Adrenal gland (tissue), 5 donors: ENCODE results near the gene BEND7.

Source experiments
- POLR2A ChIP-seq, 2 donors: fragments of 450-650 bp; IDR thresholded peaks; one replicate each; pipeline ENCODE4 v1.6.1; 2017; ENCODE audit warnings: antibody characterized with exemption in 2 of 2, mild to moderate bottlenecking in 2 of 2, moderate library complexity in 1 of 2
- TF ChIP-seq, protein P1 (sequence below), 6 experiments: fragments of 450-650 bp in 4 of 6; fragments of 200-600 bp in 2 of 6; sonication (generic) in 1 of 6; IDR thresholded peaks; 1 replicate in 5 of 6; 2 replicates in 1 of 6; pipeline versions ENCODE4 v1.5.1 to v1.8.0; 2016 to 2021; ENCODE audit warnings: antibody characterized with exemption in 6 of 6, mild to moderate bottlenecking in 2 of 6, moderate library complexity in 1 of 6
- donor health status: DM: no; HTN: no; CAD: no.

DNA sequence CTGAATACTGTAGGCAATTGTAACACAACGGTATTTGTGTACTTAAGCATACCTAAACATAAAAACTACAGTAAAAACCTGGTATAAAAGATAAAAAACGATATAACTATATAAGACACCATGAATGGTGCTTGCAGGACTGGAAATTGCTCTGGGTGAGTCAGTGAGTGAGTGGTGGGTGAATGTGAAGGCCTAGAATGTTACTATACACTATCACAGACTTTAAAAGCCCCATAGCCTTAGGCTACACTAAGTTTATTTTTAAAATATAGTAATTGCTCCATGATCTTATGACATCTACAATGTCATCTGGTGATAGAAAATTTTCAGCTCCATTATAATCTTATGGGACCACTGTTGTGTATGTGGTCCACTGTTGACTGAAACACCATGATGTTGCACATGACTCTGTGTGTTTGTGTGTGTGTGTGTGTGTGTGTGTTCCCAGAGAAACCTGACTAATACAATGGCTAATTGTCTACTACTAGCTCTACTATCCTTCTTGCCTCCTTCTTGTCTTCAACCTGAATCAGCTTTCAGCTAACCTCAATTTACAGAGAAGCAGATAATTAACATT, 30.4 kb upstream of the BEND7 start:
- TF ChIP-seq, protein P1, sequence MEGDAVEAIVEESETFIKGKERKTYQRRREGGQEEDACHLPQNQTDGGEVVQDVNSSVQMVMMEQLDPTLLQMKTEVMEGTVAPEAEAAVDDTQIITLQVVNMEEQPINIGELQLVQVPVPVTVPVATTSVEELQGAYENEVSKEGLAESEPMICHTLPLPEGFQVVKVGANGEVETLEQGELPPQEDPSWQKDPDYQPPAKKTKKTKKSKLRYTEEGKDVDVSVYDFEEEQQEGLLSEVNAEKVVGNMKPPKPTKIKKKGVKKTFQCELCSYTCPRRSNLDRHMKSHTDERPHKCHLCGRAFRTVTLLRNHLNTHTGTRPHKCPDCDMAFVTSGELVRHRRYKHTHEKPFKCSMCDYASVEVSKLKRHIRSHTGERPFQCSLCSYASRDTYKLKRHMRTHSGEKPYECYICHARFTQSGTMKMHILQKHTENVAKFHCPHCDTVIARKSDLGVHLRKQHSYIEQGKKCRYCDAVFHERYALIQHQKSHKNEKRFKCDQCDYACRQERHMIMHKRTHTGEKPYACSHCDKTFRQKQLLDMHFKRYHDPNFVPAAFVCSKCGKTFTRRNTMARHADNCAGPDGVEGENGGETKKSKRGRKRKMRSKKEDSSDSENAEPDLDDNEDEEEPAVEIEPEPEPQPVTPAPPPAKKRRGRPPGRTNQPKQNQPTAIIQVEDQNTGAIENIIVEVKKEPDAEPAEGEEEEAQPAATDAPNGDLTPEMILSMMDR (IDR thresholded peaks at IDR 0.05), result no peak
- no peak for TF ChIP-seq POLR2A (IDR thresholded peaks at IDR 0.05)
